HEK293 (cell line): ENCODE data around the gene TTN.

Experiments
- BCL11A ChIP-seq: fragments of 450-650 bp; formaldehyde crosslinking; IDR thresholded peaks from 2 replicates; pipeline ENCODE4 v1.5.1; 2016; ENCODE audit warnings: low read depth, missing biosample characterization, missing genetic modification characterization
- FEZF1 ChIP-seq: fragments of 450-650 bp; formaldehyde crosslinking; IDR thresholded peaks from 2 replicates; pipeline ENCODE4 v1.5.1; 2016; ENCODE audit warnings: missing biosample characterization, missing genetic modification characterization
- GLI4 ChIP-seq: fragments of 450-650 bp; formaldehyde crosslinking; IDR thresholded peaks from 2 replicates; pipeline ENCODE4 v1.5.1; 2016; ENCODE audit warnings: missing biosample characterization, missing genetic modification characterization
- HOXC10 ChIP-seq: sonication (generic); formaldehyde crosslinking; IDR thresholded peaks from 2 replicates; pipeline ENCODE4 v1.8.1; 2023; ENCODE audit warnings: mild to moderate bottlenecking, missing genetic modification reagents
- KLF1 ChIP-seq: fragments of 450-650 bp; formaldehyde crosslinking; IDR thresholded peaks from 2 replicates; pipeline ENCODE4 v1.5.1; 2016; ENCODE audit warnings: missing biosample characterization, missing genetic modification characterization
- KLF17 ChIP-seq: fragments of 450-650 bp; formaldehyde crosslinking; IDR thresholded peaks from 2 replicates; pipeline ENCODE4 v1.5.1; 2016; ENCODE audit warnings: missing biosample characterization, missing genetic modification characterization
- KLF9 ChIP-seq: fragments of 450-650 bp; formaldehyde crosslinking; IDR thresholded peaks from 2 replicates; pipeline ENCODE4 v1.5.1; 2016; ENCODE audit warnings: missing biosample characterization, missing genetic modification characterization, low read depth
- RBAK ChIP-seq: fragments of 450-650 bp; formaldehyde crosslinking; IDR thresholded peaks from 2 replicates; pipeline ENCODE4 v1.5.1; 2016; ENCODE audit warnings: missing biosample characterization, missing genetic modification characterization
- SP2 ChIP-seq: fragments of 450-650 bp; formaldehyde crosslinking; IDR thresholded peaks from 2 replicates; pipeline ENCODE4 v1.5.1; 2016; ENCODE audit warnings: missing biosample characterization, missing genetic modification characterization
- WT1 ChIP-seq: fragments of 450-650 bp; formaldehyde crosslinking; IDR thresholded peaks from 2 replicates; pipeline ENCODE4 v1.5.1; 2016; ENCODE audit warnings: missing biosample characterization, missing genetic modification characterization
- ZBTB17 ChIP-seq: fragments of 450-650 bp; formaldehyde crosslinking; IDR thresholded peaks from 2 replicates; pipeline ENCODE4 v1.5.1; 2016; ENCODE audit warnings: missing biosample characterization, missing genetic modification characterization
- ZNF112 ChIP-seq: fragments of 450-650 bp; formaldehyde crosslinking; IDR thresholded peaks from 2 replicates; pipeline ENCODE4 v1.5.0; 2017; ENCODE audit warnings: missing biosample characterization, missing genetic modification characterization
- ZNF184 ChIP-seq: fragments of 450-650 bp; IDR thresholded peaks from 2 replicates; pipeline ENCODE4 v1.5.1; 2018; ENCODE audit warnings: missing biosample characterization, mild to moderate bottlenecking, missing genetic modification characterization
- ZNF239 ChIP-seq: fragments of 450-650 bp; formaldehyde crosslinking; IDR thresholded peaks from 2 replicates; pipeline ENCODE4 v1.5.1; 2016; ENCODE audit warnings: missing biosample characterization, missing genetic modification characterization
- ZNF335 ChIP-seq: fragments of 450-650 bp; formaldehyde crosslinking; conservative IDR thresholded peaks from 2 replicates; pipeline ENCODE4 v1.5.1; 2016; ENCODE audit warnings: missing biosample characterization, missing genetic modification characterization
- ZNF449 ChIP-seq: fragments of 450-650 bp; formaldehyde crosslinking; IDR thresholded peaks from 2 replicates; pipeline ENCODE4 v1.5.1; 2017; ENCODE audit warnings: missing biosample characterization, mild to moderate bottlenecking, missing genetic modification characterization, moderate library complexity
- ZNF514 ChIP-seq: fragments of 450-650 bp; formaldehyde crosslinking; IDR thresholded peaks from 2 replicates; pipeline ENCODE4 v1.5.1; 2016; ENCODE audit warnings: missing biosample characterization, missing genetic modification characterization
- ZNF549 ChIP-seq: fragments of 450-650 bp; IDR thresholded peaks from 2 replicates; pipeline ENCODE4 v1.5.1; 2018; ENCODE audit warnings: missing biosample characterization, missing genetic modification characterization, mild to moderate bottlenecking, inconsistent platforms, moderate library complexity
- ZNF621 ChIP-seq: fragments of 450-650 bp; formaldehyde crosslinking; IDR thresholded peaks from 2 replicates; pipeline ENCODE4 v1.5.1; 2017; ENCODE audit warnings: missing biosample characterization, missing genetic modification characterization
- ZNF660 ChIP-seq: fragments of 450-650 bp; IDR thresholded peaks from 2 replicates; pipeline ENCODE4 v1.5.1; 2018; ENCODE audit warnings: missing biosample characterization, mild to moderate bottlenecking, missing genetic modification characterization
- ZNF677 ChIP-seq: fragments of 450-650 bp; IDR thresholded peaks from 2 replicates; pipeline ENCODE4 v1.5.0; 2018; ENCODE audit warnings: missing biosample characterization, mild to moderate bottlenecking, missing genetic modification characterization, moderate library complexity
- ZSCAN23 ChIP-seq: fragments of 450-650 bp; formaldehyde crosslinking; IDR thresholded peaks from 2 replicates; pipeline ENCODE4 v1.5.1; 2016; ENCODE audit warnings: missing biosample characterization, missing genetic modification characterization
- ZSCAN30 ChIP-seq: fragments of 450-650 bp; IDR thresholded peaks from 2 replicates; pipeline ENCODE4 v1.5.1; 2018; ENCODE audit warnings: missing biosample characterization, mild to moderate bottlenecking, missing genetic modification characterization, moderate library complexity
- TF ChIP-seq, protein P1 (sequence below): fragments of 450-650 bp; formaldehyde crosslinking; IDR thresholded peaks from 2 replicates; pipeline ENCODE4 v1.5.1; 2016; ENCODE audit warnings: missing biosample characterization, missing genetic modification characterization
- TF ChIP-seq, protein P2 (sequence below): fragments of 450-650 bp; formaldehyde crosslinking; IDR thresholded peaks from 2 replicates; pipeline ENCODE4 v1.5.1; 2016; ENCODE audit warnings: missing biosample characterization, missing genetic modification characterization, borderline replicate concordance
- TF ChIP-seq, protein P3 (sequence below): fragments of 450-650 bp; formaldehyde crosslinking; conservative IDR thresholded peaks from 2 replicates; pipeline ENCODE4 v1.5.1; 2016; ENCODE audit warnings: low read depth, missing biosample characterization, missing genetic modification characterization

Gene TTN

DNA sequence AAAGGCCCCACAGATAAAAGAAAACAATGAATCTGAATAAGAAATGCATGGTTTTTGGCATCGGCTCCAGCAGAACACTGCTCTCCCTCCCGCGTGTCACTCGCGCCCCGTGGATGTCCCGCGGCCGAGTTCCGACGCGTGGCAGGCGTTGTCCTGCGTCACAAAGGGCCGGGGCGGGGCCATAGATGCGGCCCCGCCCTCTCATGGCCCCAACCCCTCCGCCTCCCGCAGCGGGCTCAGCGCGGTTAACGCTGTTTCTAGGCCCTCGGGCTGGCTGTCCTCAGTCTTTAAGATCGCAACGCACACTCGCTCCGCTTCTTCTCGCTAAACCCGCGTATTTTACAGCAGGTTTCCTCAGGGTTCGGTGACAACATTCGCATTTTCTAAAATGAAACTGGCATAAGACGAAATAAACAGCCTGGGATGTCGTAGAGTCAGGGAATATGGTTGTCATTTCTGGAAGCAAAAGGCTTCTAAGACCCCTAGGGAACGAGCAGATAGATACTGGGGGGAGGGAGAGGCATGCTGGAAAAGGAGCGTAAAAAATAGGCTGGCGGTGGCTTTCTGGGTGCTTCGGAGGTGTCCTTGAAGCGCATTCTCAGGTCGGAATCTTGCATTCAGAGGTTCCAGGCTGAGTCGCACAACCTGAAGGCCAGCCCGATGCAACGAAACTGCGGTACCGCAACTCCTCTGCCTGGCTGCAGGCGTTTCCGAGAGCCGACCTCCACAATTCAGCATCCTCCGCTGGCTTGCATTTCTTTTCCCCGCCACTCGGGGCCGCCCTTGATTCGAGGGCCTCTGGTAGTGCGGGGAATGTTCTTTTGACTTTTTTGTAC lies 328.6 kb downstream of the TTN start, which contains the start of gene FKBP7 (continued):
- TF ChIP-seq ZNF677 (tag by site-specific recombination) (no peak), ZNF621 (tag by site-specific recombination) (no peak), ZNF449 (tag by site-specific recombination) (no peak), RBAK (tag by site-specific recombination) (no peak), ZNF660 (peak; percentile 46; the same call in 1 of the 2 replicates), ZNF112 (tag by site-specific recombination) (no peak), HOXC10 (CRISPR knock-in tag) (no peak), ZSCAN23 (tag by site-specific recombination) (no peak), KLF1 (tag by site-specific recombination) (peak; percentile 70), ZNF549 (tag by site-specific recombination) (no peak), WT1 (no peak), FEZF1 (tag by site-specific recombination) (peak; percentile 75), ZNF514 (tag by site-specific recombination) (no peak), ZNF239 (tag by site-specific recombination) (no peak), BCL11A (tag by site-specific recombination) (no peak), KLF9 (tag by site-specific recombination) (peak; percentile 54; the same call in 1 of the 2 replicates), SP2 (tag by site-specific recombination) (peak; percentile 64), GLI4 (tag by site-specific recombination) (no peak), KLF17 (tag by site-specific recombination) (no peak), ZNF335 (peak; percentile 96), ZNF184 (tag by site-specific recombination) (no peak), ZBTB17 (tag by site-specific recombination) (peak; percentile 92), ZSCAN30 (peak; percentile 65)
- TF ChIP-seq, protein P1, sequence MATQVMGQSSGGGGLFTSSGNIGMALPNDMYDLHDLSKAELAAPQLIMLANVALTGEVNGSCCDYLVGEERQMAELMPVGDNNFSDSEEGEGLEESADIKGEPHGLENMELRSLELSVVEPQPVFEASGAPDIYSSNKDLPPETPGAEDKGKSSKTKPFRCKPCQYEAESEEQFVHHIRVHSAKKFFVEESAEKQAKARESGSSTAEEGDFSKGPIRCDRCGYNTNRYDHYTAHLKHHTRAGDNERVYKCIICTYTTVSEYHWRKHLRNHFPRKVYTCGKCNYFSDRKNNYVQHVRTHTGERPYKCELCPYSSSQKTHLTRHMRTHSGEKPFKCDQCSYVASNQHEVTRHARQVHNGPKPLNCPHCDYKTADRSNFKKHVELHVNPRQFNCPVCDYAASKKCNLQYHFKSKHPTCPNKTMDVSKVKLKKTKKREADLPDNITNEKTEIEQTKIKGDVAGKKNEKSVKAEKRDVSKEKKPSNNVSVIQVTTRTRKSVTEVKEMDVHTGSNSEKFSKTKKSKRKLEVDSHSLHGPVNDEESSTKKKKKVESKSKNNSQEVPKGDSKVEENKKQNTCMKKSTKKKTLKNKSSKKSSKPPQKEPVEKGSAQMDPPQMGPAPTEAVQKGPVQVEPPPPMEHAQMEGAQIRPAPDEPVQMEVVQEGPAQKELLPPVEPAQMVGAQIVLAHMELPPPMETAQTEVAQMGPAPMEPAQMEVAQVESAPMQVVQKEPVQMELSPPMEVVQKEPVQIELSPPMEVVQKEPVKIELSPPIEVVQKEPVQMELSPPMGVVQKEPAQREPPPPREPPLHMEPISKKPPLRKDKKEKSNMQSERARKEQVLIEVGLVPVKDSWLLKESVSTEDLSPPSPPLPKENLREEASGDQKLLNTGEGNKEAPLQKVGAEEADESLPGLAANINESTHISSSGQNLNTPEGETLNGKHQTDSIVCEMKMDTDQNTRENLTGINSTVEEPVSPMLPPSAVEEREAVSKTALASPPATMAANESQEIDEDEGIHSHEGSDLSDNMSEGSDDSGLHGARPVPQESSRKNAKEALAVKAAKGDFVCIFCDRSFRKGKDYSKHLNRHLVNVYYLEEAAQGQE (tag by site-specific recombination): 0 out of 2 replicates have a peak, but pooled peaks have one; percentile 33
- TF ChIP-seq, protein P2, sequence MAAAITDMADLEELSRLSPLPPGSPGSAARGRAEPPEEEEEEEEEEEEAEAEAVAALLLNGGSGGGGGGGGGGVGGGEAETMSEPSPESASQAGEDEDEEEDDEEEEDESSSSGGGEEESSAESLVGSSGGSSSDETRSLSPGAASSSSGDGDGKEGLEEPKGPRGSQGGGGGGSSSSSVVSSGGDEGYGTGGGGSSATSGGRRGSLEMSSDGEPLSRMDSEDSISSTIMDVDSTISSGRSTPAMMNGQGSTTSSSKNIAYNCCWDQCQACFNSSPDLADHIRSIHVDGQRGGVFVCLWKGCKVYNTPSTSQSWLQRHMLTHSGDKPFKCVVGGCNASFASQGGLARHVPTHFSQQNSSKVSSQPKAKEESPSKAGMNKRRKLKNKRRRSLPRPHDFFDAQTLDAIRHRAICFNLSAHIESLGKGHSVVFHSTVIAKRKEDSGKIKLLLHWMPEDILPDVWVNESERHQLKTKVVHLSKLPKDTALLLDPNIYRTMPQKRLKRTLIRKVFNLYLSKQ (tag by site-specific recombination): no peak
- TF ChIP-seq, protein P3, sequence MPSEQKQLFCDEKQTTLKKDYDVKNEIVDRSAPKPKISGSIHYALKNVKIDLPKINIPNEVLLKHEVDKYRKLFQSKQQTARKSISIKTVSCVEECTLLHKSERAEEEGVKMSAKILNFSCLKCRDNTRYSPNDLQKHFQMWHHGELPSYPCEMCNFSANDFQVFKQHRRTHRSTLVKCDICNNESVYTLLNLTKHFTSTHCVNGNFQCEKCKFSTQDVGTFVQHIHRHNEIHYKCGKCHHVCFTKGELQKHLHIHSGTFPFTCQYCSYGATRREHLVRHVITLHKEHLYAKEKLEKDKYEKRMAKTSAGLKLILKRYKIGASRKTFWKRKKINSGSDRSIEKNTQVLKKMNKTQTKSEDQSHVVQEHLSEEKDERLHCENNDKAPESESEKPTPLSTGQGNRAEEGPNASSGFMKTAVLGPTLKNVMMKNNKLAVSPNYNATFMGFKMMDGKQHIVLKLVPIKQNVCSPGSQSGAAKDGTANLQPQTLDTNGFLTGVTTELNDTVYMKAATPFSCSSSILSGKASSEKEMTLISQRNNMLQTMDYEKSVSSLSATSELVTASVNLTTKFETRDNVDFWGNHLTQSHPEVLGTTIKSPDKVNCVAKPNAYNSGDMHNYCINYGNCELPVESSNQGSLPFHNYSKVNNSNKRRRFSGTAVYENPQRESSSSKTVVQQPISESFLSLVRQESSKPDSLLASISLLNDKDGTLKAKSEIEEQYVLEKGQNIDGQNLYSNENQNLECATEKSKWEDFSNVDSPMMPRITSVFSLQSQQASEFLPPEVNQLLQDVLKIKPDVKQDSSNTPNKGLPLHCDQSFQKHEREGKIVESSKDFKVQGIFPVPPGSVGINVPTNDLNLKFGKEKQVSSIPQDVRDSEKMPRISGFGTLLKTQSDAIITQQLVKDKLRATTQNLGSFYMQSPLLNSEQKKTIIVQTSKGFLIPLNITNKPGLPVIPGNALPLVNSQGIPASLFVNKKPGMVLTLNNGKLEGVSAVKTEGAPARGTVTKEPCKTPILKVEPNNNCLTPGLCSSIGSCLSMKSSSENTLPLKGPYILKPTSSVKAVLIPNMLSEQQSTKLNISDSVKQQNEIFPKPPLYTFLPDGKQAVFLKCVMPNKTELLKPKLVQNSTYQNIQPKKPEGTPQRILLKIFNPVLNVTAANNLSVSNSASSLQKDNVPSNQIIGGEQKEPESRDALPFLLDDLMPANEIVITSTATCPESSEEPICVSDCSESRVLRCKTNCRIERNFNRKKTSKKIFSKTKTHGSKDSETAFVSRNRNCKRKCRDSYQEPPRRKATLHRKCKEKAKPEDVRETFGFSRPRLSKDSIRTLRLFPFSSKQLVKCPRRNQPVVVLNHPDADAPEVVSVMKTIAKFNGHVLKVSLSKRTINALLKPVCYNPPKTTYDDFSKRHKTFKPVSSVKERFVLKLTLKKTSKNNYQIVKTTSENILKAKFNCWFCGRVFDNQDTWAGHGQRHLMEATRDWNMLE (tag by site-specific recombination): no peak
